Ishikawa (cell line): ENCODE data around the gene RNF183.

Source experiments
- CEBPB ChIP-seq: IDR thresholded peaks from 2 replicates; pipeline ENCODE4 v1.6.1; 2012
- CREB1 ChIP-seq: IDR thresholded peaks from 2 replicates; pipeline ENCODE4 v1.6.1; 2012; ENCODE audit warnings: low read depth

GRCh38 chr9:113296796-113297558 lies 6.2 kb downstream of the RNF183 start:
- TF ChIP-seq CEBPB = no peak
- no peak for TF ChIP-seq CREB1
